Skeletal muscle cell (primary cell): ENCODE measurements around the gene NAA35.
"Not testable (repeated sequence)": the region's sequence is repeated elsewhere in the genome, so short reads cannot be mapped to it uniquely, and the experiment has no call there.

Experiments
- DNase-seq: peaks from one replicate; pipeline ENCODE4 v3.0.0-alpha.2; 2010; ENCODE audit warnings: low read depth
- H3K4me3 ChIP-seq: 2 replicates; pipeline ENCODE4 v1.5.1; 2011; ENCODE audit warnings: low read depth, mild to moderate bottlenecking, control low read depth, low read length, moderate library complexity

Gene NAA35

DNA sequence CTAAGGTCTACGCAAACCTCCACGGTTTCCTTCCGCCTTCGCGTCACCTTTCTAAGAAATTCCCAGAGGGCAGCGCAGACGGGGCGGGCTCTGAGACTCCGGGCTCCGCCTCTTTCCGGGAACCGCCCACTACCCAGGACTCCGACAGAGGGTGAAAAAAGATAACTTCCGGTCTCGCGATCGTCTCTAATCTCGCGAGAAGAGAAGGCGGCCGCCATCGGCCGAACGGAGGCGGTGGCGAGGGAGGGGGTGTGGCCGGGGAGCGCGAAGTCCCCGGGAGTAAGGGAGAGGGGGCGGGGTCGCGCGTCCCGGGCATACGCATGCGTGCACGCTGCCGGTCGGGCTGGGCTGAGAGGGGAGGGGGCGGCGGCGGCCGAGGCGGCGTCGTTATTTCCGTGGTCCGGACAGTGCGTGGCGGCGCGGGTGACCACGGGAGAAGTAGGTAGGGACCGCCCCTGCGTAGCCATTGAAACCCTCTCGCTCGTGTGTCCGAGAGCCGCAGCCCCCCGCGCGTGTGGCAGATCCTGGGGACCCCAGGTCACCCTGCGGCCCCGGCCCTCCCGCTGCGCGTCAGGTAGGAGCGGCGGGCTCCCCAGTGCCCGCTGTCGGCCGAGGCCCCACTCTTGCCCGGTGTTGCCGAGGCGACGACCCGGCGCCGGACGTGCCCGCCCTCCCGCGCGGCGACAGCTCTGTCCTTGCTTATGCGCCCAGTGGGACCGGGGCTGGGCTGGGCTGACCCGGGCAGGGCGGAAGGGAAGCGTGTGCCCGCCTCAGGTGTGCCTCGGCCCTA lies at the start of gene NAA35:
TSS of gene NAA35 (plus strand) at position 315 of the 790 bp plus-strand sequence. CDS start 1,014 bp downstream, outside the sequence.
- DNase-seq, result peak; percentile 88
- peak within 1 kb of the TSS; percentile 82 for H3K4me3 ChIP-seq

DNA sequence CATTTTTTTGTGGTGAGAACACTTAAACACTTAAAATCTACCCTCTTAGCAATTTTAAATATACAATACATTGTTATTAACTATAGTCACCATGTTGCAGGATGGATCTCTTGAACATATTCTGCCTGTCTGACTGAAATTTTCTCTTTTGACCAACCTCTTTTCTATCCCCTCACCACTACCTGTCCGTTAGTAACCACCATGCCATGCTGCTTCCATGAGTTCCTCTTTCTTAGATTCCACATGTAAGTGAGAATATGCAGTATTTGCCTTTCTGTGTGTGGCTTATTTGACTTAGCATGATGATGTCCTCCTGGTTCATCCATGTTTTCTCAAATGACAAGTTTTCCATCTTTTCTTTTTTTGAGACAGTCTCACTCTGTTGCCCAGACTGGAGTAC lies 48.5 kb upstream of the NAA35 start:
- DNase-seq, result no peak
- no peak overlapping the region for H3K4me3 ChIP-seq

DNA sequence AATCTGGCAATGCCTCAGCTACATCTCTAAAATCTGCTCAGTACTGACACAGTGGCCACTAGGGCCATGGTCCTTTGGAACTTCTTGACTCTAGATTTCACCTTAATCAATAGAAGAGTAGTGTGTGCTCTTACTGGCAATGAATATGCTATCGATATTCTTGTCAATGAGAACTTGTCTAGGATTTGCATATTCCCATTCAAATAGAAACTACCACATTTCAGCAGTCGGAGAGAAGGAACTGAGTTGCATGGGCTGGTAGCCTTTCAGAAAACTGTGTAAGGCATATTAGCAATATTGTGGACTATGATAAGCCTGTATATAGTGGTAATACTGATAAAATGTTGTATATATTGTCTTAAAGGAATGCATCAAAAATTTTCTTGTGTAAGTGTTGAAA lies 45.3 kb upstream of the NAA35 start:
- DNase-seq, result no peak
- H3K4me3 ChIP-seq, result no peak overlapping the region

DNA sequence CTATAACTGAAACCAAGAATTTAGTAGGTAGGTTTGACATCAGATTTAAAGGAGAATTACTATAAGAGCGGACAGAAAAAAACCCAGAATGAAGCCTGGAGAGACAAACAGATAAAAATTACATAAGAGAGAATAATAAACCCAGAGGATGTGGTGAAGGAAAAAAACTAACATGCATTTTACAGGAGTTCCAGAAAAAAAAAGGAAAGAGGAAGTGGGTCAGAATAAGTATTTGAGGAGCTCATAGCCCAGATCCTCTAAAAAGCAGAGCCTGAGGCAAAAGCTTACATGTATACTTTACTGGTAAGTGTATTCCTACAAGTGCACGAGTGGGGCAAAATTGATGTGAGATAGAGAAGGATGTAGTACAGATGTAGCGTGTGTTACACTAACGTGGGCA lies 43.1 kb upstream of the NAA35 start:
- DNase-seq, result no peak
- no peak overlapping the region for H3K4me3 ChIP-seq

DNA sequence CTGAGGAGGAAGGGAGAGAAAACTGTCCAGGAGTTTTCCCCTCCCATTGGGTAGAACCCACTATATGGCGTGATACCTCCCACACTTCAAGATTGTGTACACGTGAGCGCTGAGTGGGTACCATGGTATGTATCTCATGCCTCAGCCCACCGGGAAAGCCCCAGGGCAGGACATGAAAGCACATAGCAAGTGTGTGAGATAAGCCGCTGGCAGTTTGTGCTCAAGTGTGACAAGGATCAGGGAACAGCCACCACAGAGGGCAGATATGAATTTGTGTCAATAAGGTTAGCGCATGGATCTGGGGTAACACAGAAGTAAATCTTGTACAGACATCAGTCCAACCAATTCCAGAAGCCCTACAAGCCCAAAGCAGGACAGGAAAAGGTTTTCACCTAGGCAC lies 42.6 kb upstream of the NAA35 start:
- no peak for DNase-seq
- no peak overlapping the region for H3K4me3 ChIP-seq

DNA sequence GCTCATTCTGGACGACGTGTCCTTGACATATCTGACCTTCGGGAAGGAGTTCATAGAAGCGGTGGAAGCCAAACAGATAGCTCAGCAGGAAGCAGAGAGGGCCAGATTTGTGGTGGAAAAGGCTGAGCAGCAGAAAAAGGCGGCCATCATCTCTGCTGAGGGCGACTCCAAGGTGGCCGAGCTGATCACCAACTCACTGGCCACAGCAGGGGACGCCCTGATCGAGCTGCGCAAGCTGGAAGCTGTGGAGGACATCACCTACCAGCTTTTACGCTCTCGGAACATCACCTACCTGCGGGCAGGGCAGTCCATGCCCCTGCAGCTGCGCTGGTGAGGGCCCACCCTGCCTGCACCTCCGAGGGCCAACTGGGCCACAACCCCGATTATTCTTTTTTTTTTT lies 41.6 kb upstream of the NAA35 start:
- DNase-seq, result no peak
- no peak overlapping the region for H3K4me3 ChIP-seq

DNA sequence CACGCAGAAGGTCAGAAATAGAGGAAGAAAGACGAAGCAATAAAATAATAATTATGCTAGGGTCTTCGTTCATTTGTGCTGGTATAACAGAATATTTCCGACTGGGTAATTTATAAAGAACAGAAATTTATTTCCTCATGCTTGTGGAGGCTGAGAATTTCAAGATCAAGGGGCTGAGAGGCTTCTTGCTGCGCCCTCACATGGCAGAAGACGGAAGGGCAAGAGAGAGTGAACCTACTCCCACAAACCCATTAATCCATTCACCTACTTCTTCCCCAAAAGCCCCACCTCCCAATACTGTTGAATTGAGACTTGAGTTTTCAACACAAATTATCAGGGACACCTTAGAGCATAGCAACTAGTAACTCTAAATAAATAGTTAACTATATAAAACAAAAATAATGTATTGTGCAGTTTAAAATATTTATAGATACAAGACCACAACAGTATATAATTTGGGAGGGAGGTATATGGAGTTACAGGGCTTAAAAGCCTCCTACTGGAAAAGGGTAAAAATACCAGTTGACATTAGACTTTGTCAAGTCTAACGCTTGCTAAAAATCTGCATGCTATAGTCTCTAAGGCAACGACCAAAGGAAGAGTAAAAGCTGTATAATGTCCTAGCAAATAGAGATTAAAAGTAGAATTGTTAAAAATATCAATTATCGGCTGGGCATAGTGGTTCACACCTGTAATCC lies 40.3 kb upstream of the NAA35 start:
- H3K4me3 ChIP-seq, result no peak overlapping the region
- peak; percentile 1 for DNase-seq

DNA sequence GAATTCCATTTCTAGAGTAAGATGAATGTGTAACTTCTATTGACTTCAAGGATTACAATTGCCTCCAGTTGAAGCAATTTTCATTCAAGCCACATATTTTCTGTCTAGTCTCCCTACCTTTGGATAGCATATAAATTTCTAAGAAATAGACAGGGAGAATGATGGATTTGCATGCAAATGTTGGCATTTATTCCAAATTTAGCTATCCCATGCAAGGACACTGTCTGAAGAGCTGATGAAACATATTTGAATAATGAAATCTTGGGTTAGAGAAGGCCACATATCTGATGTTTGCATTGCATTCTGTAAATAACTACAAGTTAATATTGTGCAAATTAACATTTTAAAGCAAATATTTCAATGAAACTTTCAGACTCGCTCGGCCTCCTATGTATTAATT lies 36.0 kb upstream of the NAA35 start:
- DNase-seq, result no peak
- no peak overlapping the region for H3K4me3 ChIP-seq

DNA sequence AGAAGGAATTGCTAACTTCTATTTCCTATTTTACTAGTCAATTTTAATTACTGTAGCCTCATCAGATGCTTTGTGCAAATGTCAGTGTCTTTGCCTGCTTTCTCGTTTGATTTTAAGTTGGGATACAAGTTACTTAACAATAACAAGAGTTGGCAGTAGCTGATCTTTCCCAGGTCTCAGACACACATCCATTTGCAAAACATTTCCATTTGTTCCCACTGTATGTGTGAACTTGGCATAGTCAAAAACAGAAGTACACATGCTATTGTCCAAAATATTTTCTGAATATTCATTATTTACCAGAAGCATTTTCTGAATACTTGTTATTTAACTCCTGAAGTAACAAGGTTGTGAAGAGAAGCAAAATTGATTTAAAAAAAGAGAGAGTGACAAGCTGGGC lies 35.0 kb upstream of the NAA35 start:
- DNase-seq, result no peak
- H3K4me3 ChIP-seq, result no peak overlapping the region

DNA sequence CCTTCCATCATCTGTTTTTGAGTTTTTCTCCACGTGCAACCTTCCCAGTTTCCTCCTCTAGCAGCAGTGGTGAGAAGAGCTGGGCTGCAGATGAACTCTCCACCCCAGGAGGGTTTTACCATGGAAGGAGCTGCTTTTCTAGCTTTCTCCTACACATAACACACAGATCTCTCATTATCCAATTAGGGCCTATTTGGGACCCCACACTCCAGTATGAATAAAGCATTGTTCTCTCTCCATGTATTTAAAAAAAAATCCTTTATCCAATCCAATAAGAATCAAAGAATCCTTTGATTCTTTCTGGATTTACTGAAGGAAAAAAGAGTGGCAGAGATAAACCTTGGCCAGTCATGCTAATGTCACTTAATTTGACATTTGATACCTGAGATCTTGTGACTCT lies 31.6 kb upstream of the NAA35 start:
- no peak overlapping the region for H3K4me3 ChIP-seq
- DNase-seq, result no peak

DNA sequence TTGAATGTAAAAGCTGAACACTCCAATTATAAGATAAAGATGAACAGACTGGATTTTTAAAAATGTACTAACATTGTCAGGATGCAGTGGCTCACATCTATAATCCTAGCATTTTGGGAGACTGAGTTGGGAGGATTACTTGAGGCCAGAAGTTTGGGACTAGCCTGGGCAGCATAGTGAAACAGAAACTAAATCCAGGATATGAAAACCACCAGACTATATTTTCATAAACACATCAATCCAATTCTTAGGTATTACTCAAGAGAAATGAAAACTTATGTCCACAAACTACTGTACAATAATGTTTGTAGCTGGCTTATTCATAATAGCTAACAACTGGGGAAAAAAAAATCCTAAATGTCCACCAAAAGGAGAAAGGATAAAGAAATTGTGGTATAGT lies 26.8 kb upstream of the NAA35 start:
- H3K4me3 ChIP-seq, result no peak overlapping the region
- no peak for DNase-seq

DNA sequence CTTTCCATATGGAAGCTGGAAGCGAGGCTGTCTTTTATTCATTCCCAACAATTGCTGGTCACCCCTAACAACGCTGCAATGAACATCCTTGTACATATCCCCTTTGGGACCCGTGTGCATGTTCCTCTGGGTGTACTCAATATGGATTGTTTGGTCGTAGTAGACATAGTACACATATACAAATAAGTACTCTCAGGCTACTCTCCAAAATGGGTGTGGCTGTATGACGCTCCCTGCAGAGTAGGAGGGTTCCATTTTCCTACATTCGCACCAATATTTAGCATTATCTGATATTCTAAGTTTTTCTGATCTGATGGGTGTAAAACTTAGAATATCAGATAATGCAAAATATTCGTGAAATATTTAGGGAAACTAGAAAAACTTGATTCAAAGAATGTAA lies 23.2 kb upstream of the NAA35 start:
- H3K4me3 ChIP-seq, result no peak overlapping the region
- no peak for DNase-seq

DNA sequence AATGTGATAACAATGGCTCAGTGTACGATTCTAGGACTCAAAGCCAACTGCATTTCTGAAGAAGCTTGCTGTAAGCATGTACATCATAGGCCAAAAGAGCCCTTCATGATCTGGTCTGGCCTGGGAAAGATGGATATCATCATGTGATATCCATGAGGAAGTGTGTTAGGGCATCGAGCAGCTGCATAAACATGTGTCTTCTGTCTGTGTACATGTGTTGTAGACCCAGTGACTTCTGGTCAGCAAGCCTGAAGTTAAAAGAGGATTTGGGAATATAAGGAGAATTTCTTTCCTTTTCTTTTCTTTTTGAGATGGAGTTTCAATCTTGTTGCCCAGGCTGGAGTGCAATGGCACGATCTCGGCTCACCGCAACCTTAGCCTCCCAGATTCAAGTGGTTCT lies 15.5 kb upstream of the NAA35 start:
- no peak overlapping the region for H3K4me3 ChIP-seq
- DNase-seq, result no peak

DNA sequence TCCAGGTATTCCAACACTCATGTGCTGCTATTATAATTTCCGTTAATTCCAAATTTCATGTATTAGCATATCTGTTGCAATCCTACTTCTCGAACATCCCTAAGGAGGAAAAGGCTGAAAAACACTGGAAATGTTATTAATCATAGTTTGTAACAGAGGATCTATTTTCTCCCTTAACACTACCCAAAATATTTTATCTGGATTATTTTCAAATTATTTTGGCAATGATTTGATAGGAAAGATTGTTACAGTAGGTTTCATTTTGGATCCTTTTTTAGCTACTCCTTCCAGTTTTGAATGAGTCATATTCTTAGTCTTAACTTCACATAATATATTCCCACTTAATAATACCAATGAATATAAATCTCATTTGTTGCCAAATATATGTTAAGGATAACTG lies 13.9 kb upstream of the NAA35 start:
- no peak for DNase-seq
- H3K4me3 ChIP-seq, result no peak overlapping the region

DNA sequence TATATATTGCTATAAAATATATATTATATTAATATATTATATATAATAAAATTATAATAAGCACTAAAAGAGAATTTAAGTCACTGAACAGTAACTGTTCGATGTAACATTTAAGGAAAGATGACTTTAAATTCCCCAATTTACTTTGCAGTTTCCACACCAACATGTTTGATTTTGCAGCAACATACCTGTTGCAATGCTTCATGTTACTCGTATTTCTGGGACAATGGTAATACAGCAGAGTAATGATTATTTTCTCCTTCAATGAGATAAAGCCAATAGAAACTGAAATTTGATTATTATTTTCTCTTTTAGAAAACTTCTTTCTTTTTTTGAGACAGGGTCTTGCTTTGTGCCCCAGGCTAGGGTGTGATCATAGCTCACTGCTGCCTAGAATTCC lies 9.5 kb upstream of the NAA35 start:
- H3K4me3 ChIP-seq, result no peak overlapping the region
- no peak for DNase-seq

DNA sequence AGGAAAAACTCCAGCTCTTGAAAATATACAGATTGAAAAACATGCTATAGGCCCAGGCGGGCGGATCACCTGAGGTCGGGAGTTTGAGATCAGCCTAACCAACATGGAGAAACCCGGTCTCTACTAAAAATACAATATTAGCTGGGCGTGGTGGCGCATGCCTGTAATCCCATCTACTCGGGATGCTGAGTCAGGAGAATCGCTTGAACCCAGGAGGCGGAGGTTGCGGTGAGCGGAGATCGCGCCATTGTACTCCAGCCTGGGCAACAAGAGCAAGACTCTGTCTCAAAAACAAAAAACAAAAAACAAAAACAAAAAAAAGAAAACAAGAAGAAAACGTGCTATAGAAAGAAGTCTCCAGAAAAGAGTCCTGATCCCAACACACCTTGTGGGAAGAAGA lies 5.0 kb upstream of the NAA35 start:
- H3K4me3 ChIP-seq, DNase-seq: not testable (repeated sequence)

DNA sequence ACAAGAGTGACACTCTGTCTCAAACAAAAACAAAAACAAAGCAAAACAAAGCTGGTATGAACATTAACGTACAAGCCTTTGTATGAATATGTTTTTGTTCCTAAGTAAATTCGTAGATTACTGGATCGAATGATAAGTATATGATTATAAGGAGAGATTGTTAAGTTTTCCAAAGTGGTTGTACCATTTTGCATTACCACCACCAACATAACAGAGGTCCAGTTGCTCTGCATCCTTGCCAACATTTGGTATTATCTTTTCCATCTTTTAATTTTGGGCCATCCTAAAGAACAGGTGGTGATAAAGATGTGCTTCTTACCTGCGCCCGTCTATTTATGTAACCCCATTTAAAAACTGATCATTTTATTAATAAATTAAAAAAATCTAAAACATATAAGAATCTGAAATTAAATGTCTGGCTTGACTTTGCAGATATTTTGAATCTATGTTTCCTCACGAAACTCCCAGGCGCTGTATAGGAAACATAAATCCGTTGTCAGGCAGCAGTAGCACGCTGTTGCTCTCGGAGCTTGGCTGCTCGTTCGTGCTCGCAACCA lies 593 bp upstream of the NAA35 start:
- H3K4me3 ChIP-seq, result peak overlapping the region; percentile 82

DNA sequence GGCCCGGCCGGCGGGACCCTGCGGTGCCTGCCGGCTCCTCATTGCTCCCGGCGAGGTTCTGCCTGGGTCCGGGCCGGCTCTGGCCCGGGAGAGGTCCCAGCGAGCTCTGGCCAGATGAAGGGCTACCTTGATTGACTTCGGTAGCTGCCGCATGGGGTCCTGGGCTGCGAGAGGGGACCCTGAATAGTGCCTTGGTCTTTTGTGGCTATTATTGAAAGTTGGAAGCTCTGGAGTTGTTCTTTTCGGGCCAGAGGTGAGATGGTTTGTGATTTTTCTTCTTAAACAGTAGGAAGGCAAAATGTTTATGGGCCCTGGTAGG lies 635 bp downstream of the NAA35 start:
- H3K4me3 ChIP-seq, result peak overlapping the region; percentile 82
- DNase-seq, result no peak

More for the DNA sequence above, 593 bp upstream of the NAA35 start:
- DNase-seq, result no peak

DNA sequence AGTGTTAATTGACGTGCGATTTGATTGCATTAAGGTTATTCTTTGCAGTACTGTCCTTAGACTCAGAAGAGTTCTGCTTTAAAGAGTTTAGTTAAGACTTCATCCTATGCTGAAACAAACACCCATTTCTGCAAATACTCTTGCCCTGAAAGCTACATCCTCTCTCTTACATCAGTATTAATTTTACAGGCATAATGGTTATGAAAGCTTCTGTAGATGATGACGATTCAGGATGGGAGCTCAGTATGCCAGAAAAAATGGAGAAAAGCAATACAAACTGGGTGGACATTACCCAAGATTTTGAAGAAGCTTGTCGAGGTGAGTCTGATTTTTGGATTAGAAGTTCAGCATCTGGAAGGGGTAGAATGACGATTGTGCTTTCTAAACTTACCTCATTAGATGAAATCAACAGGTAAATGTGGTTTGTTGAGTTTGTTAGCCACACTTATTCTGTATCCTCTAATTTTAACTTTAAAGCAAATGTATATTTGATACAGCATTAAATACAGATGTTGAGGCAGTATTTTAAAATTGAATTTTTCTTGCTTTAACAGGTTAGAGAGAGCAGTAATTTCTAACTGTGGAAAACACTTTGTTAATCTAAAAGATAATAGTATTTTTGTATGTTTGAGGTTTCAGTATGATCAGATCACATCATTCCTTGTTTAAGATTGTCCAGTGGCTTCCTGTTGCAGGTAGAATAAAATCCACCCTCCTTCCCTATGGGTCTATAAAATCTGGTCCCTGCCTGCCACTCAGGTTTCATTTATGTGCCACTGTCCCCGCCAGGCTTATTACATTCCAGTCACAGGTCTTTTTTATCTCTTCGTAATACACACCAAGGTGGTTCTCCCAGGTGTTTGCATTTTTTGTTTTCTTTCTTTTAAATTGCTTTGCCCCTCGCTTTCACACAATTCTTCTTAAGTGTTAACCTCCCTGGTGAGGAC lies 1.3 kb downstream of the NAA35 start:
- H3K4me3 ChIP-seq, result peak overlapping the region; percentile 82
- no peak for DNase-seq
